Hematopoietic multipotent progenitor cell treated with erythropoietin and hydrocortisone succinate and interleukin-3 and kit ligand, for 15 days (in vitro differentiated cells): Measurements from ENCODE around the gene SLC44A1.

Experiments
- DNase-seq: peaks from one replicate; pipeline ENCODE4 v3.0.0-alpha.2; 2015; ENCODE audit warnings: low spot score

SLC44A1 gene

DNA sequence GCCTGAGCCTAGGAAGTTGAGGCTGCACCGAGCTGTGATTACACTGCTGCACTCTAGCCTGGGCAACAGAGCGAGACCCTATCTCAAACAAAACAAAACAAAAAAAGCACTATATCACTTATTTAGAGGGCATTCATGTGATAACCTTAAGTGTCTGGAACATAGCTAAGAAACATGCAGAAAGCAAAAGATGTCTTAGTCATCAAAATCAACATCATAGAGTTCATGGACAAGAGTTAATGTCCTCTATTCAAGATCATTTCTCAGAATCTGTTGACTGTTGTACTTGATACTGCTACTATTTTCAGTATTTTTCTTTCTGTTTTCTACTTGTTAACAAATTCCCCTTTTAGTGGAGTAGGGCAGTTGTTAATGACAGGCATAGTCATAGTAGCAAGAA, 228.8 kb downstream of the SLC44A1 start:
- DNase-seq = no peak

GRCh38 chr9:105475302-105475701, 230.9 kb downstream of the SLC44A1 start:
- DNase-seq = no peak

DNA sequence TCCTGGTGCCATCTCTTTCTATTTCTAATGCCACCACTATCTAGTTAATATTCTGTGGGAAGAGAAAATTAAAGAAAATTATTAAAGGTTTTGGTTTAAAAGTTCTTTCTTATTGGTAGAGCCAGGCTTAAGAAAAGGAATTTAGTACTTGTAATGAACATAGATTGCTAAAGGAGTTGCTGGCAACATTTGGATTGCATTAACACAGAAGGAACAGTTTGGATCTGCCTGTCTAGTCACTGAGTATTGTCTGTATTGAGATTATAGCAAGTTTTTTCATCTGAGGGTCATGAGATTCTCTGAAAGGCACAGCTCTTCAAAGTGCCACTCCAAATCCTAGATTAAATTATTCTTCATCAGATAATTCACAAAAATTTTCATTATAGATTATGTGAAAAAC, 235.4 kb downstream of the SLC44A1 start:
- no peak for DNase-seq

GRCh38 chr9:105483618-105484017, 239.2 kb downstream of the SLC44A1 start:
- DNase-seq = no peak

DNA sequence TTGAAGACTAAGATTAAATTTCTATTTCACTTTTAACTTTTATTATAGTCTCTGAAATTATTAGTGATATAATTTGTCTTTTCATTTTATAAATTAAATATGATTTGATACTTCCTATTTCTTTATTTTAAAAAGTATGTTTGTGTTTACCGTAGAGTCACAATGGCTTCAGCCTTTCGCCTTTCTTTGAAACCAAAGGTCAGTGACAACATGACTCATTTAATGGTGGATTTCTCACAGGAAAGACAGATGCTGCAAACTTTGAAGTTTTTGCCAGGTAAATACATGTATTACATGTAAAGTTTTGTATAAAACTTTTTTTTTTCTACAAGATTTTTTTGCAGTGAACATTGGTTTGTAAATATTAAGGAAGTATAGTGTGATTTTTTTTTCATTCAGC, 239.8 kb downstream of the SLC44A1 start:
- DNase-seq = no peak

GRCh38 chr9:105485131-105485530, 240.7 kb downstream of the SLC44A1 start:
- DNase-seq = no peak
